Measurements from ENCODE around the gene AUTS2.

- TF ChIP-seq POLR2A (IDR thresholded peaks at IDR 0.05) (no peak), CTCF (IDR thresholded peaks at IDR 0.05 in 8 of 11, conservative IDR thresholded peaks at IDR 0.05 in 3 of 11) (no peak), POLR2AphosphoS5 (IDR thresholded peaks at IDR 0.05) (no peak)
Measured at GRCh38 chr7:70836279-70836678, 1238.0 kb downstream of the AUTS2 start.

All from spleen (tissue), 7 donors.